ENCODE measurements around the gene ARHGAP8. TPM values are rescaled to one million over a fixed set of nuclear protein-coding genes. Genes with fewer than 3 reads are reported as not detected.

Gene ARHGAP8
- total and polyA plus RNA-seq, 2 of the 13 experiments (the other 11 are each of a cell fraction or from before 2014, with no cell fraction given) = 0.07 TPM; not detected in 1

DNA sequence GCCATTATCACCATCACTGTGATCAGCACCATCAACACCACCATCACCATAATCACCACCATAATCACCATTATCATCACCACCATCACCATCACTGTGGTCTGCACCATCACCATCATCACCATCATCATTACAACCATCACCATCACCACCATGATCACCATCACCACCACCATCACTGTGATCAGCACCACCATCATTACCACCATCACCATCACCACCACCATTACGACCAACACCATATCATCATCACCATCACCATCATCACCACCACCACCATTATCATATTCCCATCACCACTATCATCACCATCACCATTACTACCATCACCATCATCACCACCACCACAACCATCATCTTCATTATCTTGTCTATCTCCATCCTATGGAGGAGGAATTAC, 132.2 kb downstream of the ARHGAP8 start:
- no peaks in the 10 kb centered on the region for H3K9me3 ChIP-seq (ENCODE audit: low read length)
- H3K4me3 ChIP-seq (replicated peaks in 1 of 3; ENCODE audit: insufficient read depth in 1 of 3, low read depth in 2 of 3, low read length in 3 of 3) = no peak overlapping the region
- no peaks in the 10 kb centered on the region for H4K20me1 ChIP-seq (ENCODE audit: insufficient read depth, low read length)
- H2AFZ ChIP-seq (ENCODE audit: low read length) = no peak overlapping the region
- ATAC-seq (no peak), FAIRE-seq (no peak), DNase-seq (ENCODE audit: low spot score) (no peak)
- no peak for TF ChIP-seq ZNF7 (CRISPR knock-in tag; IDR thresholded peaks at IDR 0.05)
- 0 out of 2 replicates have a peak, but pooled peaks have one; percentile 59 for TF ChIP-seq TRIM22 (IDR thresholded peaks at IDR 0.05)
- peak; percentile 86 for TF ChIP-seq CREB1 (IDR thresholded peaks at IDR 0.05)
- no peak for TF ChIP-seq CREB1 (CRISPR knock-in tag; IDR thresholded peaks at IDR 0.05)
- peaks cover 4 to 39% of the 10 kb centered on the region in 2 experiments; a peak in 3 of 5 replicates for H3K27me3 ChIP-seq (ENCODE audit: control insufficient read depth in 1 of 2, insufficient read depth in 2 of 2, low read length in 2 of 2)
- no peaks in the 10 kb centered on the region for H3K79me2 ChIP-seq (ENCODE audit: insufficient read depth, low read length)
- intact Hi-C loops (cut with micrococcal nuclease; ENCODE audit: unreplicated experiment) = no loop called here
- CTCF ChIA-PET (ENCODE audit: low intra/inter-chr PET ratio, low total read pairs) = no interaction called here
- H3K36me3 ChIP-seq (replicated peaks in 1 of 2; ENCODE audit: control insufficient read depth in 1 of 2, insufficient read depth in 2 of 2, low read length in 2 of 2) = no peaks in the 10 kb centered on the region
- no peak overlapping the region for H3K27ac ChIP-seq (ENCODE audit: extremely low read length, insufficient read depth, low read length)
- no peak overlapping the region for H3K4me2 ChIP-seq (ENCODE audit: low read depth, low read length)
- WGBS (ENCODE audit: low lambda C conversion rate) = 79% methylated on average over 1 of the region's 1 CpG
- in situ Hi-C loops (cut with HindIII; ENCODE audit: extremely low pct_ligation_motif_present, low pct_unique_long_range_greater_than_20kb) = no loop called here
- H3K9ac ChIP-seq (ENCODE audit: insufficient read depth, low read depth, low read length) = no peak overlapping the region
- no peaks in the 10 kb centered on the region for H3K4me1 ChIP-seq (ENCODE audit: insufficient read depth, low read length)
- POLR2A ChIA-PET = no interaction called here
- BruUV-seq (replicated peaks) = no TSS peak

- Histone ChIP-seq H2AFZ (ENCODE audit: low read length) (no peak overlapping the region), H3K4me2 (ENCODE audit: low read depth, low read length) (no peak overlapping the region), H3K4me3 (replicated peaks in 1 of 3; ENCODE audit: insufficient read depth in 1 of 3, low read depth in 2 of 3, low read length in 3 of 3) (no peak overlapping the region), H3K4me1 (ENCODE audit: insufficient read depth, low read length) (no peaks in the 10 kb centered on the region), H3K27ac (ENCODE audit: extremely low read length, insufficient read depth, low read length) (no peak overlapping the region), H3K27me3 (ENCODE audit: control insufficient read depth in 1 of 2, insufficient read depth in 2 of 2, low read length in 2 of 2) (peaks cover 4 to 36% of the 10 kb centered on the region in 2 experiments; a peak in 3 of 5 replicates), H3K9me3 (ENCODE audit: low read length) (no peaks in the 10 kb centered on the region), H3K36me3 (replicated peaks in 1 of 2; ENCODE audit: control insufficient read depth in 1 of 2, insufficient read depth in 2 of 2, low read length in 2 of 2) (no peaks in the 10 kb centered on the region), H4K20me1 (ENCODE audit: insufficient read depth, low read length) (no peaks in the 10 kb centered on the region), H3K79me2 (ENCODE audit: insufficient read depth, low read length) (no peaks in the 10 kb centered on the region), H3K9ac (ENCODE audit: insufficient read depth, low read depth, low read length) (no peak overlapping the region)
- ChIA-PET CTCF (ENCODE audit: low intra/inter-chr PET ratio, low total read pairs) (no interaction called here), POLR2A (no interaction called here)
- intact Hi-C loops (cut with micrococcal nuclease; ENCODE audit: unreplicated experiment) = no loop called here
- TF ChIP-seq FOSL2 (CRISPR knock-in tag; IDR thresholded peaks at IDR 0.05) (peak; percentile 90), JUND (CRISPR knock-in tag; IDR thresholded peaks at IDR 0.05) (0 out of 2 replicates have a peak, but pooled peaks have one; percentile 49), CENPX (CRISPR knock-in tag; IDR thresholded peaks at IDR 0.05) (no peak)
- in situ Hi-C loops (cut with HindIII; ENCODE audit: extremely low pct_ligation_motif_present, low pct_unique_long_range_greater_than_20kb) = no loop called here
- BruUV-seq (replicated peaks) = no TSS peak
- peak; percentile 55 for ATAC-seq
- WGBS (ENCODE audit: low lambda C conversion rate) = 15% methylated on average over 9 of the region's 18 CpGs
- peak; percentile 18 for DNase-seq (ENCODE audit: low spot score)
- no peak for FAIRE-seq
Measured at GRCh38 chr22:44884968-44885805, 132.8 kb downstream of the ARHGAP8 start.
